Hepatocyte (in vitro differentiated cells): Measurements from ENCODE around the gene EXOSC2.

Experiments
- CTCF ChIP-seq: fragments of 200-600 bp; sonication (generic); IDR thresholded peaks from 2 replicates; pipeline ENCODE4 v1.5.1; 2016; ENCODE audit warnings: antibody characterized with exemption, mild to moderate bottlenecking; ENCODE audit not compliant: poor library complexity
- EZH2 ChIP-seq: fragments of 200-600 bp; sonication (generic); IDR thresholded peaks from 2 replicates; pipeline ENCODE4 v1.6.1; 2016; ENCODE audit warnings: antibody characterized with exemption, mild to moderate bottlenecking, borderline replicate concordance
- EZH2phosphoT487 ChIP-seq: fragments of 200-600 bp; sonication (generic); IDR thresholded peaks from one replicate; pipeline ENCODE4 v1.6.1; 2018; ENCODE audit warnings: antibody characterized with exemption, mild to moderate bottlenecking, low read depth, moderate library complexity; ENCODE audit not compliant: unreplicated experiment, severe bottlenecking

- TF ChIP-seq CTCF: no peak
- no peak for TF ChIP-seq EZH2
- TF ChIP-seq EZH2phosphoT487: no peak
Observed at GRCh38 chr9:130745829-130746228, 52.2 kb downstream of the EXOSC2 start.
